Endodermal cell (in vitro differentiated cells): ENCODE results near the gene KCNA2. TPM values are rescaled to one million over a fixed set of nuclear protein-coding genes. Genes with fewer than 3 reads are reported as not detected.

Experiments
- DNase-seq: peaks from one replicate; pipeline ENCODE4 v3.0.0-alpha.2; 2017
- H3K27ac ChIP-seq: 2 replicates; pipeline ENCODE4 v1.5.1; 2013; ENCODE audit warnings: mild to moderate bottlenecking, low read depth, low read length, moderate library complexity
- H3K27me3 ChIP-seq: 2 replicates; pipeline ENCODE4 v1.6.1; 2013; ENCODE audit warnings: mild to moderate bottlenecking, low read length, moderate library complexity; ENCODE audit not compliant: insufficient read depth, control insufficient read depth, poor library complexity, severe bottlenecking
- H3K36me3 ChIP-seq: 2 replicates; pipeline ENCODE4 v1.7.0; 2013; ENCODE audit warnings: mild to moderate bottlenecking, low read length, moderate library complexity; ENCODE audit not compliant: control insufficient read depth, insufficient read depth
- H3K4me1 ChIP-seq: one replicate; pipeline ENCODE4 v1.7.0; 2013; ENCODE audit warnings: low read length; ENCODE audit not compliant: control insufficient read depth, insufficient read depth
- H3K4me3 ChIP-seq: 2 replicates; pipeline ENCODE4 v1.5.1; 2013; ENCODE audit warnings: mild to moderate bottlenecking, low read length, moderate library complexity
- H3K9ac ChIP-seq: 2 replicates; pipeline ENCODE4 v1.6.1; 2013; ENCODE audit warnings: mild to moderate bottlenecking, low read length, moderate library complexity; ENCODE audit not compliant: poor library complexity, severe bottlenecking; ENCODE audit errors: extremely low read depth
- H3K9me3 ChIP-seq: 2 replicates; pipeline ENCODE4 v1.6.1; 2013; ENCODE audit warnings: mild to moderate bottlenecking, low read length, moderate library complexity; ENCODE audit not compliant: control insufficient read depth
- H3K27ac Mint-ChIP-seq: 2 replicates; pipeline ENCODE4 v1.8.0; 2020; ENCODE audit warnings: mixed read lengths
- H3K27me3 Mint-ChIP-seq: 2 replicates; pipeline ENCODE4 v1.8.0; 2021; ENCODE audit warnings: mild to moderate bottlenecking, mixed read lengths; ENCODE audit not compliant: insufficient read depth
- H3K36me3 Mint-ChIP-seq: 2 replicates; pipeline ENCODE4 v1.8.0; 2020; ENCODE audit warnings: low read depth, mixed read lengths
- H3K4me1 Mint-ChIP-seq: 2 replicates; pipeline ENCODE4 v1.8.0; 2020; ENCODE audit warnings: mixed read lengths
- H3K4me3 Mint-ChIP-seq: 2 replicates; pipeline ENCODE4 v1.8.0; 2020; ENCODE audit warnings: mild to moderate bottlenecking, moderate library complexity, mixed read lengths
- H3K9me3 Mint-ChIP-seq: 2 replicates; pipeline ENCODE4 v1.8.0; 2020; ENCODE audit warnings: mild to moderate bottlenecking, mixed read lengths
- CTCF ChIP-seq: fragments of 200-600 bp; sonication (generic); conservative IDR thresholded peaks from 2 replicates; pipeline ENCODE4 v1.5.0; 2021; ENCODE audit warnings: antibody characterized with exemption, mild to moderate bottlenecking
- WGBS, 2 experiments: methylation state at CpG; one replicate each; pipeline versions ENCODE4 v1.1.5 to v1.1.7; 2013; ENCODE audit warnings: missing lambda C conversion rate in 2 of 2, mixed read lengths in 1 of 2; ENCODE audit not compliant: insufficient coverage in 1 of 2, insufficient read length in 1 of 2; 5-methylcytosine and 5-hydroxymethylcytosine counted together
- total RNA-seq, 2 donors: library from RNA; stranded (reverse); fragmentation: NEBNext Ultra II Directional in 1 of 2; extraction: Animal tissue kit (Norgen Biotek cat#: 25700) in 1 of 2; gene quantifications; 2 replicates in 1 of 2; 3 replicates in 1 of 2; pipeline ENCODE4 v1.2.1, GENCODE V29; 2021

KCNA2 gene
- total RNA-seq, 2 donors from 2014 or later: 0.11 to 0.57 TPM

GRCh38 chr1:110584045-110584444 lies 22.1 kb downstream of the KCNA2 start:
- Histone ChIP-seq H3K27me3 (peaks cover 2% of the 10 kb centered on the region), H3K36me3 (no peaks in the 10 kb centered on the region), H3K4me3 (no peak overlapping the region), H3K9ac (no peak overlapping the region), H3K9me3 (no peaks in the 10 kb centered on the region), H3K27ac (no peak overlapping the region), H3K4me1 (no peaks in the 10 kb centered on the region)
- WGBS, 2 experiments: 89 to 94% methylated on average over 6 to 8 of the region's 8 CpGs
- no peak overlapping the region for H3K4me3 Mint-ChIP-seq
- no peak for TF ChIP-seq CTCF
- no peak for DNase-seq
- no peaks in the 10 kb centered on the region for H3K4me1 Mint-ChIP-seq
- H3K9me3 Mint-ChIP-seq: no peaks in the 10 kb centered on the region
- no peaks in the 10 kb centered on the region for H3K36me3 Mint-ChIP-seq
- H3K27me3 Mint-ChIP-seq: peaks cover 28% of the 10 kb centered on the region
- H3K27ac Mint-ChIP-seq: no peak overlapping the region

DNA sequence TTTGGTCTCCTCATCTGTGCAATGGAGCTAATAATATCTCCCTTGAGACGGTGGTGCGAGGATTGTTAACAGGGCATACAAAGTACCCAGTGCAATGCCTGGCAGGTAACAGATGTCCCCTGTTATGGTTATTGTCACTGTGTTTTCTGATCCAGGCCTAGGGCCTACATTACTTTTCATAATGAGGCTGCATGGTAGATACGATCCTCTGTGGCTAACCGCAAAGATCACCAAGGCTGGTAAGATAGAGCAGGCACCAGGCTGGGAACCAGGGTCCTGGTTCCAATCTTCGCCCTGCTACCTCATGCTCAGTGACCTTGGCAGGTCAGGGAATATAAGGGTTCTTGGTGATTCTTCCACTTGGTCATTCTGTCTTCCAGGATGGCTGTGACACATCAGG lies 22.7 kb downstream of the KCNA2 start:
- TF ChIP-seq CTCF: no peak
- Mint-ChIP-seq H3K9me3 (no peaks in the 10 kb centered on the region), H3K27me3 (peaks cover 27% of the 10 kb centered on the region), H3K4me1 (no peaks in the 10 kb centered on the region), H3K4me3 (no peak overlapping the region), H3K27ac (no peak overlapping the region), H3K36me3 (no peaks in the 10 kb centered on the region)
- no peaks in the 10 kb centered on the region for H3K9me3 ChIP-seq
- no peak overlapping the region for H3K27ac ChIP-seq
- no peaks in the 10 kb centered on the region for H3K36me3 ChIP-seq
- peaks cover 4% of the 10 kb centered on the region for H3K27me3 ChIP-seq
- H3K9ac ChIP-seq: no peak overlapping the region
- no peak overlapping the region for H3K4me3 ChIP-seq
- 91 to 93% methylated on average over 5 of the region's 5 CpGs for WGBS, 2 experiments
- H3K4me1 ChIP-seq: no peaks in the 10 kb centered on the region
- no peak for DNase-seq

DNA sequence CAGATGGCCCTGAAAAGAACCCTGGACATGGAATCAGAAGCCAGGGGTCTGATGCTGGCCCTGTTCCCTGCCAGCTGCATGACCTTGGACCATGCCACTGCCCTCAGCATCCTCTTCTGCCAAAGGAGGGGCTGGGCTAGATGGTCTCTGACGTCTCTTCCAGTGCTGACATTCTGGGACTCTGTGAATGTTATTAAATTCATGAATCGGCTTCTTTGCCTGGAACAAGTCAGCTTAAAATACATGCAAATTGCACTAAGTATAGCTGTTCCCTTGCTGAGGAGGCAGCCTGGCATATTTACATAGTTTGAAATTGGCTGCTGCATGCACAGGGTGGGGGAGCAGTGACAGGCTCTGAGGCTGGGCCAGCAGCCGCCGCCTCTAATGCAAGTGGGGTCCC lies 23.8 kb downstream of the KCNA2 start:
- H3K9me3 ChIP-seq: no peaks in the 10 kb centered on the region
- DNase-seq: no peak
- peaks cover 4% of the 10 kb centered on the region for H3K27me3 ChIP-seq
- no peaks in the 10 kb centered on the region for H3K36me3 ChIP-seq
- no peaks in the 10 kb centered on the region for H3K4me1 Mint-ChIP-seq
- no peak overlapping the region for H3K9ac ChIP-seq
- no peaks in the 10 kb centered on the region for H3K4me1 ChIP-seq
- no peak overlapping the region for H3K27ac Mint-ChIP-seq
- H3K27ac ChIP-seq: peak overlapping the region; percentile 76
- 84 to 87% methylated on average over 2 to 4 of the region's 4 CpGs for WGBS, 2 experiments
- no peak for TF ChIP-seq CTCF
- peaks cover 24% of the 10 kb centered on the region for H3K27me3 Mint-ChIP-seq
- H3K9me3 Mint-ChIP-seq: no peaks in the 10 kb centered on the region
- no peak overlapping the region for H3K4me3 ChIP-seq
- H3K4me3 Mint-ChIP-seq: no peak overlapping the region
- no peaks in the 10 kb centered on the region for H3K36me3 Mint-ChIP-seq
